Hematopoietic multipotent progenitor cell treated with erythropoietin and hydrocortisone succinate and interleukin-3 and kit ligand, for 17 days (in vitro differentiated cells): ENCODE data around the gene MAML2.
A peak's percentile ranks its signal among the peaks of the same experiment; 100 is the strongest.

Source experiments
- DNase-seq: peaks from one replicate; pipeline ENCODE4 v3.0.0-alpha.2; 2015; ENCODE audit warnings: low spot score

MAML2 gene

DNA sequence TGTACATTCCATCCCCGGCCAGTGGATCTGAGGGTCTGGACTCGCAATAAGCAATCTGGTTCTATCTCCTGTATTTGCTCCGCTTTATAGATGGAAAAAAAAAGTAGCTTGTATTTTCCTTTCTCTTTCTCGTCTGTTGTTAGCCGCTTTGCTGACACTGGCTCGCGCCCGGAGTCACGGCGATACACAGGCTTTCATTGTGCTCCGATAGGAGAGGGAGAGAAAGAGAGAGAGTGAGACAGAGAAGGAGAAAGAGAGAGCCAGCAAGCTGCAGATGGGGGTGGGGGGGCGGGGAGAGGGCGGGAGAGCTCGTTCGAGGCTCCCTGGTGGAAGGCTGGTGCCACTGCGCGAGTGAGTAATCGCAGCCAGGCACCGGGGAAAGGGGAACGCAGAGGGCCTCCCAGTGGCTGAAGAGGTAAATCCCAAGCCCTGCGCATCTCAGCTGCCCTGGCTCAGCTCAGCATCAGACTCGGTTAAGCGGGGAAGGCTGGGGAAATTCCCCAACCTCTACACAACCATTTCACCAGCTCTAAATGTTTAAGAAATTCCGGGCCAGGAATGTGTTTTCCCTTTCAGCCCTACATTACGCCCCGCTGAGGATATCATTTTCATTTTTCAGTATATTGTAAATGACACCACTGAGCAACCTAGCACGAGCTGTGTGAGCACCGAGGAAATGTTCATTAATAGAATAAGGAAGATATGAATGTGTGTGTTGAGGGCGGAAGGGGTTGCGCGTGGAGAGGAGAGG, at the start of gene MAML2:
Gene MAML2 (minus strand): TSS at position 235 of the 751 bp plus-strand sequence. CDS start 1,300 bp downstream, outside the sequence.
- DNase-seq, result peak; percentile 65

DNA sequence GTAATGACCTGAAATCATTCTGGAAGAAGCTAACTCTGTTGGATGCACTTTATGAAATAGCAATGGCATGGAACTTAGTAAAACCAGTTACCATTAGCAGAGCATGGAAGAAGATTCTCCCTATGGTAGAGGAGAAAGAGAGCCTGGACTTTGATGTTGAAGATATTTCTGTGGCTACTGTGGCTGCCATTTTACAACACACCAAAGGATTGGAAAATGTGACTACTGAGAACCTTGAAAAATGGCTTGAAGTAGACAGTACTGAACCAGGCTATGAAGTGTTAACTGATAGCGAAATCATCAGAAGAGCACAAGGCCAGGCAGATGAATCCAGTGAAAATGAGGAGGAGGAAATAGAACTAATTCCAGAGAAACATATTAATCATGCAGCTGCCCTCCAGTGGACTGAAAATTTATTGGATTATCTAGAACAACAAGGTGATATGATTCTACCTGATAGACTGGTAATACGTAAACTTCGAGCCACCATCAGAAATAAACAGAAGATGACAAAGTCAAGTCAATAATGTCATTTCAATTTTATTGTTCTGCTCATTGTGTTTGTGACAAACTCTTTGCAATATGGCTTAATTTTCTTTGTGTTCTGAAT, 48.8 kb upstream of the MAML2 start:
- no peak for DNase-seq

DNA sequence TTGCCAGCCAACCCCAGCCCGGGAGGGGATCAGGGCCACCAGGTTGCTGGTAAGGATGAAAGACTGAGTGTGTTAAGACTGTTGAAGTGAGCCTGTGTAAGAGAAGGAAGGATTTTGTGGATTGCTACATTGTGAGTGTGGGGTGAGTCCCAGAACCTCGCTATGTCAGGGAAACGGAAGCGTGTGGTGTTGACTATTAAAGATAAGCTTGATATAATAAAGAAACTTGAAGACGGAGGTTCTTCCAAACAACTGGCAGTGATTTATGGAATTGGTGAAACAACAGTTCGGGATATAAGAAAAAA, 47.4 kb upstream of the MAML2 start:
- no peak for DNase-seq

DNA sequence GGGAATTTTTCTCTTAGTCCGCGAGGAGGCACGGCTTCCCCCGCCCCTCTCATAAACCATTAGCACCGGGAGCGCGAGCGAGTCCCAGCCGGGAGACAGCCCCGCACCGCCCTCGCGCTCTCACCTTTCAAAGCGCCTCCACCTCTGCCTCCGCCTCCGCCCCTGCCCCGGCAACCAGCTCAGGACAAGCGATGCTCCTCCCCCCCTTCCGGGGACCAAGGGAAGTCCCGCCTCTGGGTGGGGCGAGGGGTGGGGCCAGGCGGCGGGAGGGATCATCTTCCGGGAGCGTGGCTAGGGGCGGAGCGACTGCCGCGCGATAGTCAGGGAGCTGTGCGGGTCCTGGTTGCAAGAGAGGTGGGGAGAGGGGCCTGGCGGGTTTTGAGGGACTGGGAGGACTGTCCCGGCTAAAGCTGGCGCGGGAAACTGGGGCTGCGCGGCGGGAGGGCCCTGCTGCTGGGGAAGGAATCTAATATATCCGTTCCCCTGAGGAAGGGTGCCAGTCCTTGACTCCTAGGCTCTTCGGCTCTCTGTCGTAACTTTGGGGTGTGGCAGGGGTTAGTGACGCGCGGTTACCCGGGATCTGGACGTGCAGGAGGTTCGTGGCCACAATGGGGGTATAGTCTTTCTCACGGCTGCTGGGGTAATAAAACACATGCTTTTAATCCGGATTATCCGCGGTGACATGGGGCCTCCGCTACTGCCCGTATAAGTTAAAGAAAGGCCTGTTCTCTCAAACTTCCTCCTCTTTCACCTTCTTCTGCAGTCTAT, 46.9 kb upstream of the MAML2 start, which contains the start of the genes CCDC82 and JRKL:
Gene CCDC82 (minus strand): TSS at position 193 of the 768 bp plus-strand sequence. CDS start 5,165 bp downstream, outside the sequence.
Gene JRKL (plus strand): TSS at position 294 of the 768 bp plus-strand sequence. CDS start 637 bp downstream, outside the sequence.
- peak; percentile 94 for DNase-seq

DNA sequence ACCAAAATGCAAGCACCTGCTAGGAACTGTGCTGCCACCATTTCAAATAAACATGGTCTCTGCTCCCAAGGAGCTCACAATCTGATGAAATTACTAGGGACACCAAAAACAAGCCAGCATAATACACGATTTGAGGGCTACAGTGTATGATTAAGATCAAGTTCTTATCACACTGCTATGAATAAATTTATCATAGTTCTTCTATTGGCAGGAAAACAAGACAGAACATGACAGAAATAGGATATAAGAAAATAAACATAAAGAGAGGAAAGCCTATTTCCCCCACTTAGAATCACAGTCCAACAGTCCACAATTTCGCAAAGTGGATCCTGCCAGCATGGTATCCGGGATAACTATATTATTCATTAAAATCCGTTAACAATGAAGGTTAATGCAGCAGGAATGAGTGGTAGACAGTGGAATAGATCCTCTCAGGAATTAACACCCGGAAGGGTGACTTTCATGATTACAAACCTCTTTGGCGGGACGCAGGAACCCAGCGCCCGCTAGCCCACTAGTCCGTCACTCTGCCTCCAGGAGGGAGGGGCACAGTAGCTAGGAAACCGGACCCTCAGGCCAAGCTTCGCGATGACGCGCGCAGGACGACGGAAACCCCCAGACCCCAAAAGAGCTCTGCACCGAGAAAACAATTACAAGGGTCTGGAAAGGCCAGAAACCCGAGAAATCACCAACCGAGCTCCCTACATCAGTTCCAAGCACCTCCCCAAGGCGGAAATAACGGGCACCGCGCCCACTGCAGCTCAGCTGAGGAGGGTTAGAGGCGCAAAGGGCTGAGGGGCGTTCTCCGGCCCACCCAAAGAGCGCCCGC, 46.1 kb upstream of the MAML2 start:
- DNase-seq, result no peak

DNA sequence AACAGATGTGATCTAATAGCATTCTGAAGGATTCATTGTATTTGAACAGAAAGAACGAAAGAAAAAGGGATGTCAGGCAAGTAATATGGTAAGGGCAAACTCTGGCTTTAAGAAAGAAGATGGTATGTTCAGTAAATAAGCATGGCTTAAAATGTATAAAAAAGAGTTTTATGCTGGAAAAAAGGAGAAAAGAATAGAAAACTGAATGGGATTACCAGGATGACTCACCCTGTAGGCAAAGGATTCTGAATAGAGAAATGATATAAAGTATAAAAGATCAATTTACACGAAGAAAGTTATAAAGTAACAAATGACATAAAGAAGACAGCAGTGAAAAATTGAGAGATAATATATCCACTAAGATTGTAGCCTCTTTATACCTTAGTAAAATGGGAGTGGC, 42.2 kb upstream of the MAML2 start:
- DNase-seq, result no peak

DNA sequence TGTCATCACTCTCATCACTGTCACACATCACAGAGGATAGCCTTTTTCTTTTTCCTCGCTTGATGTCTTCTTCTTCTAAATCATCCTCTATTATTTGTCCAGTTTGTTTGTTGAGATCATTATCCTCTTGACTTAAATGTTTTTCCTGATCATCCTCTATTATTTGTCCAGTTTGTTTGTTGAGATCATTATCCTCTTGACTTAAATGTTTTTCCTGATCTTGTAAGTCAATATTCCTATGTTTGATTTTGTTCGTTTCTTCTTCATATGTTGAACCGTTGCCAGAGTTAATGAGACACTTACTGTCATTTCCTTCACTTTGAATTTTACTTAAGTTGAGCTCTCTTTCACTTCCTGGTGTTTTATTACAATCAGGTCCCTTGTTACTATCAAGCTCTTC, 41.2 kb upstream of the MAML2 start:
- no peak for DNase-seq

DNA sequence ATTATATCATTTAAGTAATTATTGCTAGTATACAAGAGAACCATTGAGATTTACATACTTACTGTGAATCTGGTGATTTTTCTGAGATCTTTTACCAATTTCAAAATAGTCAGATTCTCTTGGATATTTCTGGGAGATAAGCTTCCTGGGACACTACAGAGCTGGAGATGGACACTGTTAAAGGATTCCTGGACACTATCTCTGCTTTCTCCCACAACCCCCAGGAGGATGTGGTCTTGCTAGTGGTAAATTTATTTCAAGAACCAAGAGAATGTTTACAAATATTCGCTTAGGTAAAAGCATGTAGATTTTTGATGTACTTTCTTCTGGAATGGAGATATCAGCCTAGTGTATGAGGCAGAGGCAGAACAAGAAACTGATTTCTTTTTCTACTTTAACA, 33.8 kb upstream of the MAML2 start:
- no peak for DNase-seq

DNA sequence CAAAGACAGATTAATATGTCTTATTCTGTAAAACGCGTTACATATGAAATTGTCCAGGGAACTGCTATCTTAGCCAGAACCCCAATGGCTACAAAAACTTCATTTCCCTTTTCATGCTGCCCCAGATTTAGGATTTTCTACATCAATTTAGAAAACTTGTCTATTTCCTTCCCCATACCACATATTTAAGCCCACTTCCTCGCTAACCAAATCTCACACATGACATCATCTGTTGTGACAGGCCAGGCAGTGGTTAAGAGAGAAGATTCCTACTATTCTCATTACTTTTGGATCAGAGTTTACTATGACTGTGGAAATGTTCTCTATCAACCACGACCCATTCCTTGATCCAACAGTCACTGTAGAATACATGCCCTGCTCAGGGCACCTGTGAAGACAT, 30.8 kb upstream of the MAML2 start:
- DNase-seq, result no peak

DNA sequence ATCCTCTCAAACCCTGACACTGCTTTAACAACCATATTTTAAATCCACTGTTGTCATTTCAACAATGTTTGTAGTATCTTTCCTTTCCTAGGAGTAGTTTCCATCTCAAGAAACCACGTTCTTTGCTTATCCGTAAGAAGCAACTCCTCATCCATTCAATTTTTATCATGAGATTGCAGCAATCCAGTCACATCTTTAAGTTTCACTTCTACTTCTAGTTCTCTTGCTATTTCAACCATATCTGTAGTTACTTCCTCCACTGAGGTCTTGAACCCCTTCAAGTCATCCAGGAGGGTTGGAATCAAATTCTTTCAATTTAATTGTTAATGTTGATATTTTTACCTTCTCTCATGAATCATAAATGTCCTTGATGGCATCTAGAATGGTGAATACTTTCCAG, 24.3 kb upstream of the MAML2 start:
- no peak for DNase-seq

DNA sequence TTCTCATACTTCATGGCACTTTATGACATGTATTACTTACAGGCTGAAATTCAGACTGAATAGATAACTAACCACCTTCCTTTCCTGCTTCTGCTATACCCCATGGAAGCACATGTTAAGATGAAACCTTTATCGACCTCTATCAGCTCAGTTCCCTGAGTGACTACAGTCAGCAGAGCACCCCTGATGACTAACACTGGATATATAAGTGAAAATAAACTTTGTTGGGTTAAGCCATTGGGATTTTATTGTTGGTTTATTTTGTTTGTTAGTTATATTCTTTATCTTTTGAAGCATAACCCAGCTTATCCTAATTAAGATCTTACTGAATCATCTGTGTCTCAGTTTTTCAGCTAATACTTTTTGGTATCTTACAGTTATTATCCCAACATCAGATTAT, 23.0 kb upstream of the MAML2 start:
- no peak for DNase-seq

DNA sequence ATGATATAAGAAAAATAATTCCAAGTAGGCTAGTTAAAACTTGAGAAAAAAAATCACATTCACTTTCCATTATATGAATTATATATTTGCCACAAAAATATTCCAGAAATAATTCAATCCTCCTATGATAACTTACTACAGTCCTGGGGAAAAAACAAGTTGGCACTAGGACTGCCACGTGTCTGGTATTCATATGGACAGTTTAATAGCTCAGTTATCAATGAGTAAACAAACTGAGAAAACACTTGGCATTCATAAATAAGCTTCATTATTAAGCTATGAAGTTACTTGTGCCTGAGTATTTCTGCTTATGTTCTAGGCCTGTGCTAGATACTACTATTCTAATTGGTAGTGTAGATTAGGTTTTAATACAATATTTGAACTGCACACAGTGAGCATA, 22.5 kb upstream of the MAML2 start:
- no peak for DNase-seq

DNA sequence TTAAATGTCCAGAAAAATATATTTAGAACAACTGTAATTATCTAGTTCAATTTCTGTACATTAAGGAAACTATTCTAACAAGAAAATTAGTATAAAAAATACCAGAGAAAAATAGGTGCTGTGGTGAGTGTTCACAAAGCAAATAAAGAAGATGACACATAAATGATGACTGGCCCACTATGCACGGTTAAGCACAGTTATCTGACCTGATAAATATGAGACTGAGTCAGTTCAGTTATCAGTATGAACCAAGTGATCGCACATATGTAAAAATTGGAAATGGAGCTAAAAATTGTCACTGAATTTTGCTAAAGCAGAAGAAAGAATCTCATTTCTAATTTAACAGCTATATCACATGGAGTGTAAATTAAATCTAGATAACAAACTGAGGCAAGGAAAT, 18.8 kb upstream of the MAML2 start:
- DNase-seq, result no peak

DNA sequence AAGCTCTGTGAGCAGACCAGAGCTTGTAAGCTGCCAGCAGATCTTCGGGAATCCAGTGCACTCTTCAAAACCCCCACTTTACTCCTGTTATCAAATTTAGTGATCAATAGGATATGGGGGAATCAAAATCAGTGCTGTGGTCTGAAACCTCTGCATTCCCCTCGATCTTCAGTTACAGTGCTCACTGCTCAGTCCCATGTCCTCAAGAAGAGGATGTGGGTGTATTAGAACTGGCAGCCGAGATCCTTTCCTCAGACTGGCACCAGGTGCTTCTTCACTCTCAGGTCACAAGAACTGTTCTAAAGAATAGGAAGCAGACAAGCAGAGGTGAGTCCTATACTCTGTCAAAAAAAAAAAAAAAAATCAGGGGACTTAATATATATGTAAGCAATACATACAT, 15.3 kb upstream of the MAML2 start:
- no peak for DNase-seq

DNA sequence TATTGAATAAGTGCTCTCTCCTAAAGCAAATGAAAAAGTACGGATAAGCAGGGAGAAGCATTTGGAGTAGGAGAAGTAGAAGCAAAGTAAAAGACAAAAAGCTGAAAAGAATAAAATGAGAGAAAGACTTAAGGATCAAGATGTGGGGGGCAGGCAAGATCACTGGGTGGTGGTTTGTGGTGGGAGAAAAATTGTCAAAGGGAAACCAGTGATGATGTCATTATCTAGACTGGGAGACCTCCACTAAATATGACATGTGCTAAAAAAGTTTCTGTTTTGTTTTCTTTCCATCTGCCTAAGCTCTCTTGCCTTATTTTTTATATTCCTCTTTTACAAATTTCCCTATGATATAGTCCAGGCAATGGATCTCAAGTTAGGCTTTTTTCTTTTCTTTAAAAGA, 14.8 kb upstream of the MAML2 start:
- DNase-seq, result no peak

DNA sequence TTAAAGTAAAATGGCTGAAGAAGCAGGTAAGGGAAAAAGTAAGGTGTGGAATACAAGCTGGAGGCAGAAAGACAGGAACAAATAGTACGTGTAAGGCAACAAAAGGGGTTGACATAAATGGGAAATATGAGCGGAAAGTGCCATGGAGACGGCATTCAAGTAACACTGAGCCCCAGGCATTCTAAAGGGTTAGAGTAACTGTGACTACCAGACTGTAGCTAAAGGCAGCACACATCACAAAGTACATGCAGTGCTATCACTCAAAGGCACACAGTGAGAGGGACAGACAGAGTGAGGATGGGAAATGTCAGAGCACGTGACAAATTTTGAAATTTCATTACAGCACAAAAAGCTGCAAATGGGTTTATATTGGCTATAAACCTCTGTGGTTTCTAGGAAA, 13.9 kb upstream of the MAML2 start:
- DNase-seq, result no peak

DNA sequence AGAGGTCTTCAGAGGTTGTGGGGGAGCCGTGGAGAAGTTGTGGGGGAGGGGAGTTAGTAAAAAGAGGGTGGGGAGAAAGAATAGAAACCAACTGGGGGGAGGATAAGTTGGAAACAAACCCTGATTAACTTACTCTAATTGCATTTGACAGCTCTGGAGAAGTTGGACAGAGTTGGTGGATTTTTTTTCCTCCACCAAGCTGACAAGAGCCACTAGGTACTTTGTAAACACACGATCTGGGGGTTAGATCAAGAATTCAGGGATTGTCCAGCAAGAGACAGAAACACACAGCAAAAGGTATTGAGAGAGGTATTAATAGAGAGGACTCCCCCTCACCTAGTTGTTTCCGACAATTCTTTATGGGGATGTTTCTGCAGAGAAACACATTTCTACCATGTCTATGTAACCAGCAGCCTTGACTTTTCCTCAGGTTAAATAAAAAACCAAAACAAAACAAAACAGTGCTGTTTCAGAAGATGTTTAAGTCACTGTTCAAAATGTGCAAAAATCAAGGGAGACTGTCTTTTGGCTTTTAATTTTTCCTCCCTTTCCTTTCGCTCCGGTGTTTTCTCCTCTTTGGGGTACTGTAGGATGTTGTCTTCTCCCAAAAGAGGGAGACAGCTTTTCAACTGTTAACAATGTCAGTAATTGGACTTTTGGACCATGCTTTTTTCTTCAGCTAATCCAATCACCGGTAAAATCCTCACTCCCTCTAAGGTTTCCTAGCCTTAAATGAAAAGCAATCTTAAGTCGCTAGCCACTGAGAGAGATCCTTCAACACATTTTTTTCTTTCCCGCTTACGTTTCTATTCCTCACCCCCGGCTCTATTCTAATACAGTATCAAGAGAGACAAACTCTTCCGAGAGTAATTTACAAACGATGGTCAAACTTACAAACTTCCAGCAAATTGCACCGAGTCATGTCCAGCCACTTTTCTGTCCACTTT, 708 bp downstream of the MAML2 start:
- DNase-seq, result no peak

DNA sequence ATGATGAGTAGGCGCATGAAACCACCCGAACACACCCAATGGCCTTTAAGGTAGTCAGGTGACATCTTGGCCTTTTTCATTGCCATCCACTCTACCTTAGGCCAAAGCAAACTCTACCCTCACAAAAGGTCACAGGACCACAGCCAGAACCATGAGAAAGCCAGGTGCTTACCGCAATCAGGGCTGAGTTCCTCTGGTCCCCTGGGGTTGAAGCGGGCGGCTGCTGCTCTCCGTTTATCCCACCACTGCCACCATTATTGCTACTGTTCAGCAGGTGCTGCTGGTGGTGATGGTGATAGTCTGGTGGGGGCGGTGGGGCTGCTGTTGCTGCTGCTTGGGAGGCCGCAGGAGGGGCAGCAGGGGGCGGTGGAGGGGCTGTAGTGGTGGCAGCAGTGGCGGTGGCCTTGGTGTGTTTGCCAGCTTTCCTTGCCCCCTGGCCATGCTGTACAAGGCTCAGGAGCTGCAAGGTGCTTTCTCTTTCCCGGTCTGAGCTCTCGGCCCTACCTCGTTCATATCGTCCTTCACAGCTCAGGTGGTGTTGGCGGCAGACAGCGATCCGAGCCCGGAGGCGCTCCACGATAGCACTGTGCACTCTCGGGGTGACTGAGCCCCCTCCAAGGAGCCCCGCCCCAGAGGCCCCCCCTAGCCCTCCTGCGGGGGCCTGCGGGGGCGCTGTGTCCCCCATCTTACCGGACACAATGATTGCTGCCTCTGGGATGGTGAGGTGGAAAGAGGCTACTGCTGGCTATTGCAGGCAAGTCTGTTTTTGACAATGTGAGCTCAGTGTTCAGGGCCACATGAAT, 1.6 kb downstream of the MAML2 start:
- DNase-seq, result no peak

DNA sequence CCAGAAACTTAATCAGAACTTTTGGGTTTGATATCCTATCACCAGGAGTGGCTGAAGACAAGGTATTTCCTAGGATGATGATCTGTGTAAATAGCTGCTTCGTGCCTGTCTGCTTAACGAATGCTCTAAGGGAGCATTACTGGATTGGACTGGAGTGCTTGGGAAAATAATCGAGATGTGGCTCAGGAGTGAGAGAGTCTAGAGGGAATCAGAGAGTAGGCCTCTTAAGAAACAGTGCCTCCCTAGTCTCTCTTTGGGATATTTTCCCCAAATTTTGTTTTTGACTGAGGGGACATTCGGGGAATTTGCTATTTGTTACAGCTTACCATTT, 2.5 kb downstream of the MAML2 start:
- DNase-seq, result no peak
